Stimulated activated CD8-positive, alpha-beta memory T cell treated with anti-CD3 and anti-CD28 coated beads, Interleukin-7, amount 100 ng/mL, for 4 hours (primary cell): ENCODE measurements around the gene CCDC106.

ENCODE experiments used
- DNase-seq, 2 donors: peaks; one replicate each; pipeline ENCODE4 v3.0.0-alpha.2; 2020; ENCODE audit warnings: low read depth in 2 of 2

The CCDC106 gene

DNA sequence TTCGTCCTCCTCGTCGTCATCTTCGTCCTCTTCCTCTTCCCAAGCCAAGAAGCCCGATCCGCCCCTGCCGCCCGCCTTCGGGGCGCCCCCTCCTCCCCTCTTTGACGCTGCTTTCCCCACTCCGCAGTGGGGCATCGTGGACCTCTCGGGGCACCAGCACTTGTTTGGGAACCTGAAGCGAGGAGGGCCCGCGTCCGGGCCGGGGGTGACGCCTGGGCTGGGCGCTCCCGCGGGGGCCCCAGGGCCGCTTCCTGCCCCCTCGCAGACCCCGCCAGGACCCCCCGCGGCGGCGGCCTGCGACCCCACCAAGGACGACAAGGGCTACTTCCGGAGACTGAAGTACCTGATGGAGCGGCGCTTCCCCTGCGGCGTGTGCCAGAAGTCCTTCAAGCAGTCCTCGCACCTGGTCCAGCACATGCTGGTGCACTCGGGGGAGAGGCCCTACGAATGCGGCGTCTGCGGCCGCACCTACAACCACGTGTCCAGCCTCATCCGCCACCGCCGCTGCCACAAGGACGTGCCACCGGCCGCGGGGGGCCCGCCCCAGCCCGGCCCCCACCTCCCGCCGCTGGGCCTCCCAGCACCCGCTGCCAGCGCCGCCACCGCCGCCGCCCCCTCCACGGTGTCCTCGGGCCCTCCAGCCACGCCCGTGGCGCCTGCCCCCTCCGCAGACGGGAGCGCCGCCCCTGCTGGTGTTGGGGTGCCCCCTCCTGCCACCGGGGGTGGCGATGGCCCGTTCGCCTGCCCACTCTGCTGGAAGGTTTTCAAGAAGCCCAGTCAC lies 33.9 kb upstream of the CCDC106 start:
- DNase-seq: no peak

DNA sequence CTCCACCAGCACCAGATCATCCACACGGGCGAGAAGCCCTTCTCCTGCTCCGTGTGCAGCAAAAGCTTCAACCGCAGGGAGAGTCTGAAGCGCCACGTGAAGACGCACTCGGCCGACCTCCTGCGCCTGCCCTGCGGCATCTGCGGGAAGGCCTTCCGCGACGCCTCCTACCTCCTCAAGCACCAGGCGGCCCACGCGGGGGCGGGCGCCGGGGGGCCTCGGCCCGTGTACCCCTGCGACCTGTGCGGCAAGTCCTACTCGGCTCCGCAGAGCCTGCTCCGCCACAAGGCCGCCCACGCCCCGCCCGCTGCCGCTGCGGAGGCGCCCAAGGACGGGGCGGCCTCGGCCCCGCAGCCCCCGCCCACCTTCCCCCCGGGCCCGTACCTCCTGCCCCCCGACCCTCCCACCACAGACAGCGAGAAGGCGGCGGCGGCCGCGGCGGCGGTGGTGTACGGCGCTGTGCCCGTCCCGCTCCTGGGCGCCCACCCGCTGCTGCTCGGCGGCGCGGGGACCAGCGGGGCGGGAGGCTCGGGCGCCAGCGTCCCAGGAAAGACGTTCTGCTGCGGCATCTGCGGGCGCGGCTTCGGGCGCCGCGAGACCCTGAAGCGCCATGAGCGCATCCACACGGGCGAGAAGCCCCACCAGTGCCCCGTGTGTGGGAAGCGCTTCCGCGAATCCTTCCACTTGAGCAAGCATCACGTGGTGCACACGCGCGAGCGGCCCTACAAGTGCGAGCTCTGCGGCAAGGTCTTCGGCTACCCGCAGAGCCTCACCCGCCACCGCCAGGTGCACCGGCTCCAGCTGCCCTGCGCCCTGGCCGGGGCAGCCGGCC lies 33.1 kb upstream of the CCDC106 start:
- DNase-seq: no peak

DNA sequence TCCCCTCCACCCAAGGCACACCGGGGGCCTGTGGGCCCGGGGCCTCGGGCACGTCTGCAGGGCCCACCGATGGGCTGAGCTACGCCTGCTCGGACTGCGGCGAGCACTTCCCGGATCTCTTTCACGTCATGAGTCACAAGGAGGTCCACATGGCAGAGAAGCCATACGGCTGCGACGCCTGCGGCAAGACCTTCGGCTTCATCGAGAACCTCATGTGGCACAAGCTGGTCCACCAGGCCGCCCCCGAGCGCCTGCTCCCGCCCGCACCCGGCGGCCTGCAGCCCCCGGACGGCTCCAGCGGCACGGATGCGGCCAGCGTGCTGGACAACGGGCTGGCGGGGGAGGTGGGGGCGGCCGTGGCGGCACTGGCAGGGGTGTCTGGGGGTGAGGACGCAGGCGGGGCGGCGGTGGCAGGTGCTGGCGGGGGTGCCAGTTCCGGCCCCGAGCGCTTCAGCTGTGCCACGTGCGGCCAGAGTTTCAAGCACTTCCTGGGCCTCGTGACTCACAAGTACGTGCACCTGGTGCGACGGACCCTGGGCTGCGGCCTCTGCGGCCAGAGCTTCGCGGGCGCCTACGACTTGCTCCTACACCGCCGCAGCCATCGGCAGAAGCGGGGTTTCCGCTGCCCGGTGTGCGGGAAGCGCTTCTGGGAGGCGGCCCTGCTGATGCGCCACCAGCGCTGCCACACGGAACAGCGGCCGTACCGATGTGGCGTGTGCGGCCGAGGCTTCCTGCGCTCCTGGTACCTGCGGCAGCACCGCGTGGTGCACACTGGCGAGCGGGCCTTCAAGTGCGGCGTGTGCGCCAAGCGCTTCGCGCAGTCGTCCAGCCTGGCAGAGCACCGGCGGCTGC lies 32.2 kb upstream of the CCDC106 start:
- DNase-seq: no peak

DNA sequence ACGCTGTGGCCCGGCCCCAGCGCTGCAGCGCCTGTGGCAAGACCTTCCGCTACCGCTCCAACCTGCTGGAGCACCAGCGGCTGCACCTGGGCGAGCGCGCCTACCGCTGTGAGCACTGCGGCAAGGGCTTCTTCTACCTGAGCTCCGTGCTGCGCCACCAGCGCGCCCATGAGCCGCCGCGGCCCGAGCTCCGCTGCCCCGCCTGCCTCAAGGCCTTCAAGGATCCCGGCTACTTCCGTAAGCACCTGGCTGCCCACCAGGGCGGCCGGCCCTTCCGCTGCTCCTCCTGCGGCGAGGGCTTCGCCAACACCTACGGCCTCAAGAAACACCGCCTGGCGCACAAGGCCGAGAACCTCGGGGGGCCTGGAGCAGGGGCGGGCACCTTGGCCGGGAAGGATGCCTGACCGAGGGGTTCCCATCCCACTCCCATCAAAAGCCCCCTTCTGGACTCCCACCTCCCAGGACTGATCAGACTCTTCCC lies 31.6 kb upstream of the CCDC106 start:
- DNase-seq: no peak

DNA sequence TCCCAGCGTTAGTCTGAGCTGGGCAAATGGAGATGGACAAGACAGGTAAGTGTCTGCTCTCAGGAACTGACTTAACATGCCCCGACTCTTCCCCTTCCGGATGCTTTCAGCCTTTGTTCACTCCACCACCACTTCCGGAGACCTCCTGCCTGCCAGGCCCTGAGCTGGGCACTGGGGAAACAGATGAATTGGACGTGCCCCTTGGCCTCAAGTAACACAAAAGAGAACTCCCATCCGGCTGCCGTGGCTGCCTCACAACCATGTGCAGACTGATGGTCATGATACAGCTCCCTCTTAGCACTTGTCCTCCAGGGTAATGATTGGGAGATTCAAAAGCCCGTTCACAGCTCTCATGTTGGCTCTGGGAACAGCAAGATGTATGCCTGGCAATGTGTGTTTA lies 30.6 kb upstream of the CCDC106 start:
- DNase-seq: no peak

DNA sequence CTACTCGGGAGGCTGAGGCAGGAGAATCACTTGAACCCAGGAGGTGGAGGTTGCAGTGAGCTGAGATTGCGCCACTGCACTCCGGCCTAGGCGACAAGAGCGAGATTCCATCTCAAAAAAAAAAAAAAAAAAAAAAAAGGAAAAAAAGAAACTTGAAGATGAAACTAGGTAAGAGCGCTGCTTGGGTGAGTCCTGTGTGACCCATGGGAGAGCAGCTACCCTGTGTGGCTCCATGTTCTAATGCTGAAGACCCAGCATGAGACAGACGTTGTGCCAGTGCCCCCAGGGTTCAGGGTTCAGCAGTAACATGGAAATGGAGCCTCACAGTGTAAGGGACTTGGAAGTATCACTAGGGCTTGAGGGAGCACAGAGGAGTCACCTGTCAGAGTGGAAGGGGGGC lies 29.6 kb upstream of the CCDC106 start:
- no peak for DNase-seq

DNA sequence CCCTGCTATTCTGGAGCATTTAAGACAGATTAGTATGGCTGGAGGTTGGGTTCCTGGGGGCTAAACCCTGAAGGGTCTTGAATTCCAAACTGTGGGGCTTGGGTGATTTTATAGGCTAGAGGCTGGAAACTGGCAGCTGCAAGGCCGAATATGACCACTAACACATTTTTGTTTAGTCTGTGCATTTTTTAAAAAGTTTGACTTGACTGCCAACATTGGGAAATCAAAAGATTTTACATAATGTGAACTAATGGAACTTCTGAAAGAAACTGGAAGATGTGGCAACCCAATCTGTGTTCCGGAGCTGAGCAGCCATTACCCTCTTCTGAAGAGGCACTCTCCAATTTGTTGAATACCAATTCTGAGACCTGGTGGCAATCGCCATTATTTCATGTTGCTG lies 28.7 kb upstream of the CCDC106 start:
- DNase-seq: no peak

DNA sequence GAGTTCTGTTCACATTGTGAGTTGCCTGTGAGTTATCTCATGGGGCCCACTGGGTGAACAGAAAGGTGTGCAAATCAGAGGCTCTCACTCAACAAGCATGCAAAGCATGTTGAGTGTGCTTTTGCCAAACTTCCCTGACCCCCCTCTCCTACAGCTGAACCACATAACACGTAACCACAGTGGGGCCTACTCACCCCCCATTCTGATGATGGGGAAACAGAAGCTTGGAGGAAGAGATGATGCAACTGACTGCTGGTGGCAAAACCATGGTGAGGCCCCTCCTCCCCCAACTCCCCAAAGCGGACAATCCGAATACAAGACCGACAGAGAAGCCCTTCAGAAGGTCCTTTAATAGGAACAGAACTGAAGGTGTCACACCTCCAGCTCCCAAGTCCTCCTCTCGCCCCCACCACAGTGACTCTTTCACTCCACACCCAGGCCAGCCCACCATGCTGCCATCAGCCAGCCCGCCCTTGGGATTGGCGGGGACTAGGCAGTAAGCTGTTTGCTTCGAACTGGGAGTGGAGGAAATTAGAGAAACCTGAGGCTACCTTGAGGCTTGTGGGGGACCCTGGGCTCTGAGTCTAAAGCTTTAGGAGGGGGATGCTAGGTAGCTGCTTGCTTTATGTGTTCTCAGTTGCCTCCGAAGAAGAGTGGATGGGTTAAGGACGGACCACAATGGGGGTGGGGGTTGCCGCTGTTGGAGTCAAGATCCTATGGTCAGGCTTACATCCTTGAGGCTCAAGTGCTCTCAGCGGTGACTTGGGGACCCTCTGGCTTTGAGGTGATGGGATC lies 27.4 kb upstream of the CCDC106 start:
- DNase-seq: peak in 1 of 2 donors; percentile 31

DNA sequence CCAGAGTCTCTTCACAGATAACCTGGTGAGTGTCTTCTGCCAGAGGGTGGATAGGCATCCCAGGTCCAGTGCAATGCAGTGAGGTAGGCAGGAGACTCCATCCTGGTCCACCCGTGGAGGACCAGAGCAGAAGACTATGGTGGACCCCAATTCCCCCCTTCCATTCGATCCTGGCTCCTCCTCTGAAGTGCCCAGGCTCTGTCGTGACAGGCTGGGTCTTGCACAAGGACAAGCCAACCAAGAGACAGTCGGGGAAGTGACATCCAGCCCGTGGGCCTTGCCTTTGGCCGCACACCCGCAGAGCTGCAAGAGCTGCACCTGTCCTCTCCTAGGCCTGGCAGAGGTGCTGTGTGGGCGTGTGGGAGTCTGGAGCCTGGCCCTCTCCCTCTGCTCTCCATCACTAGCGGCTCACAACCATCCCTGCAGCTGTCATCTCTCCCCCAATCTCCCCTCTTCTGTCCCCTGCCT lies 26.8 kb upstream of the CCDC106 start:
- no peak for DNase-seq

DNA sequence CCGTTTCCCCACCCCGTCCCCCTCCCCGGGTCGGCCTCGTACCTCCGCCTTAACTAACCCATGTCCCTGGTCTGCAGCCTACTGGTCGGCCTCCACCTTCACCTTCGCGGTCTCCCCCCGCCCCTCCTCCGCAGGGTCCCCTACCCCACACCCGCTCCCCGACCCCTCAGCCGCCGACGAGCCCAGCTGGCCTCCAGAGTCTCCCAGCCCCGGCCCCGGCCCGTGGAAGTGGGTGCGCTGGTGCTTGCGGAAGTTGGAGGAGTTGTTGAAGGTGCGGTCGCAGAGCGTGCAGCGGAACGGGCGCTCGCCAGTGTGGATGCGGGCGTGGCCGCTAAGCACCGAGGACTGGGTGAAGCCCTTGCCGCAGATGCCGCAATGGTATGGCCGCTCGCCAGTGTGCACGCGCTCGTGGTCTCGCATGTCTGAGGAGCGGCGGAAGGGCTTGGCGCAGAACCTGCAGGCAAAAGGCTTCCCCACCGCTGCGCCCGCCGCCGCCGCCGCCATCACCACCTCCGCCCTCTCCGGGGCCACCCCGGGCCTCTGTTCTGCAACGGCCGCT lies 26.3 kb upstream of the CCDC106 start:
- no peak for DNase-seq

DNA sequence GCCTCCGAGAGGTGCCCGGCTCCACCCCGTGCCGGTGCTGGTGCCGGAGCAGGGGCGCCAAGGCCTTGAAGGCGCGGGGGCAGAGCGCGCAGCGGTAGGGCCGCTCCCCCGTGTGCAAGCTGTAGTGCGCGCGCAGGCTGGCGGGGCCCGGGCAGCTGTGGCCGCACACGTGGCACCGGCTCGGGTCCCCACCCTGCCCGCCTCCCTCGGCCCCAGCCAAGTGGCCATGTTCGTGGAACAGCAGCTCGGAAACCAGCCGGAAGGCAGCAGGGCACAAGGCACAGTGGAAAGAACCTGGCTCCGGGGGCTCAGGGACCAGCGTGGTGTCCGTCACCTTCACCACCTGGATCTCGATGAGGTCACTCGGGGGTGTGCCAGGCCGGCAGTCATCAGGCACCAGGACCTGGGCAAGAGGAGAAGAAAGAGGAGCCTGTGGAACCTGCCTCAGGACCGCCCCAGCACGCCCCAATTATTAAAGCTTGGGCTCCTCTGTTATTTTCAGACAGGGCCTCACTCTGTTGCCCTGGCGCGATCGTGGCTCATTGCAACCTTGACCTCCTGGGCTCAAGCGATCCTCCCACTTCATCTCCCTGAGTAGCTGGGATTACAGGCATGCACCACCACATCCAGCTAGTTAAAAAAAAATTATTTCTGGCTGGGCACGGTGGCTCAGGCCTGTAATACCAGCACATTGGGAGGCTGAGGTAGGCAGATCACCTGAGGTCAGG lies 25.6 kb upstream of the CCDC106 start:
- no peak for DNase-seq

DNA sequence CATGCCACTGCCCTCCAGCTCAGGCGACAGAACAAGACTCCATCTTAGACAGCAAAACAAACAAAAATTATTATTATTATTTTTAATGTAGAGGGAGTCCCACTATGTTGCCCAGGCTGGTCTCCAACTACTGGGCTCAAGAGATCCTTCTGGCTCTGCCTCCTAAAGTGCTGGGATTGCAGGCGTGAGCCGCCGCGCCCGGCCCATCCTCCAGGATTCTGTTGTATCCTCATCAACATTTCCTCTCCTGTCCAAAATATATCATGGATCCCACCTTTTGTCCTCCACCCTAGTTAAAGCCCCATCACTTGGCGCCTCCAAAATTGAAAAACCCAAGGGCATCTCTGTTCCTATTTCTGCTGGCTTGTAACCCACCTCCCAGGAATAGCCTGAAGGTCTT lies 24.9 kb upstream of the CCDC106 start:
- DNase-seq: no peak

DNA sequence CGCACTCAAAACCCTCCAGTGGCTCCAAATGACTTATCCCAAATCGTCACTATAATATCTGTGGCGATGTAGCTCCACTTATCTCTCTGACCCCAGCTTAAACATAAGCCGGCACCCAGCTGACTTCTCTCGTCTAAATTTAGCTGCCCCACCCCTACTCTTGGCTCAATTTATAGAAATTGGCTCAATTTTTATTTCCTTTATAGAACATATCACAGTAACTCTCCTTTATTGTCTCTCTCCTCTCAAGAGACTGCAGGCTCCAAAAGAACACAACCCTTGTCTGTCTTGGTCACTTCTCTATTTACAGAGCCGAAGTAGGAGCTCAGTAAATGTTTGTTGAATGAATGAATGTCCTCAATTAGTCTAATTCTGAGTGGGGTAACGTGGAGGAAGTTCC lies 24.5 kb upstream of the CCDC106 start:
- DNase-seq: no peak

DNA sequence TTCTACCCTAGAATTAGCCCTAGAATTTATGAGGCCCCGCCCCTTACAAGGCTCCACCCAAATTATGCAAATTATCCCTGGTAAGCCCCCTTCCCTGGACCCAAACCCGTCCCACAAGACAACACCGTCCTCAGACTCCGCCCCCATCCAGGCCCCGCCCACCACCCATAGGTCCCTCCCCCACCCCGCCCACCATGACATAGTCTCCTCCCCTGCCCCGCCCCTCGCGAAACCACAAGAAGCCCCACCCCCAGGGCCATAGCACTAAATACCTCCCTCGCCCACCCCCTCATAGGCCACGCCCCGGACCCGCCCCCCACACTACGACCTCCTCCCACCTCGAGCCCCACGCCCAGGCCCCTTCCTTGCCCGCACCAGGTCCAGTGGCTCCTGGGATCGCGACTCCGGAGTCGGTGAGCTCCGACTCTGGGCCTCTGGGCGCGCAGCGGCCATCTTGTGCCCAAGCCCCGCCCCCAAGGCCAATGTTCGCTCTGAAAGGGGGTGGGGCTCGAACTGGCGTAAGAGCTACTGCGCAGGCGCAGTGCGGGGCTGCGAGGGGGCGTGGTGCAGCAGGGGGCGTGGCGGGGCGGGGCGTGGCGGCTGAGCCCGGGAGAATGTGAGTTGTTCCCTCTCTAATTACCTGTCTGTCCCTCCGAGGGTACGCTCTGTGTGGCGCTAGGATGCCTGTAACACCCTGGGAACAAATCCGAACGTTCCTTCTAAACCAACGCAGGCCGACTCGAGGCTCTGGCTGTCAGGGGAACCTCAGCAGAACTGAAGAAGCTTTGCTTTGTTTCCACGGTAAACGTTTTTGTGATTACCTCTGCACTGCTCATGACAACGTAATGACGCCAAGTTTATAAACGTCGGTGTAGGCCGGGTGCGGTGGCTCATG lies 23.7 kb upstream of the CCDC106 start, which contains the start of gene ZNF784:
ZNF784 (minus strand) TSS at position 458 of the 895 bp plus-strand sequence; CDS start at position 453, 5 bp downstream.
- peak; percentile 88 for DNase-seq

DNA sequence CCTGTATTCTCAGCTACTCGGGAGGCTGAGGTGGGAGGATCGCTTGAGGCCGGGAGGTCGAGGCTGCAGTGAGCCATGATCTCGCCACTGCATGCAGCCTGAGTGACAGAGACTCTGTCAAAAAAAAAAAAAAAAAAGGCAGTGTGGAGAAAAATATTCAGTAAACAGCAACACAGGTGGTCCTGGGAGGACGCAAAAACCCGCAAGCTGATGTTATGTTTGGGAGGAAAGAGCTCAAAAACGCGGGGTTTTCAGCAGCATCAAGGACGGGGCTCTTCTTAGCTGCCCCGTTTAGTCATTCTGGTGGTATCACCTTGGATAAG lies 23.0 kb upstream of the CCDC106 start:
- DNase-seq: no peak

DNA sequence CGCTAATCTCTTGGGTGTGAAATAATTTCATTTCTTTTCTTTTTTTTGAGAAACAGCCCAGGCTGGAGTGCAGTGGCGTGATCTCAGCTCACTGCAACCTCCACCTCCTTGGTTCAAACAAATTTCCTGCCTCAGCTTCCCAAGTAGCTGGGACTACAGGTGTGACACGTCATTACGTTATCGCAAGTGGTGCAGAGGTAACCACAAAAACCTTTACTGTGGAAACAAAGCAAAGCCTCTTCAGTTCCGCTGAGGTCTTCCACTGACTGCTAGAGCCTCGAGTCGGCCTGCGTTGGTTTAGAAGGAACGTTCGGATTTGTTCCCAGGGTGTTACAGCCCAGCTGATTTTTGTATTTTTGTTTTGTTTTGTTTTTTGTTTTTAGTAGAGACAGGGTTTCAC lies 21.7 kb upstream of the CCDC106 start:
- DNase-seq: peak in 1 of 2 donors; percentile 21

DNA sequence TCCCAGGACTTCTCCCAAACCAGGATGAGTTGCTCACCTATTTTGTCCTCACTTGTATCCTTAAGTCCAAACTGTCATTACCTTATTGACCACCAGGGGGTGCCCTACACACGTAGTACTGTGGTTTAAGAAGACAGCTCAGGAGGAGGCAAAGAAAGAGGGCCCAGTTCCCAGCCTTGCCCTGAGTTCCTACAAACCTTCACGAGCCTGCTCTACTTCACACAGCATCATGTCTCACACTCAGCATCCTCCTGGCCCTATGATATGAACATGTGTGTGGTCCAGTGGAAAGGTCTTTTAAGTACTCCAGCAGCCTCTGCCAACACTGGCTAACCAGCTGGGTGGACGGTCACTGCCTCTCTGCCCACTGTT lies 15.6 kb upstream of the CCDC106 start:
- DNase-seq: peak; percentile 63 to 86

DNA sequence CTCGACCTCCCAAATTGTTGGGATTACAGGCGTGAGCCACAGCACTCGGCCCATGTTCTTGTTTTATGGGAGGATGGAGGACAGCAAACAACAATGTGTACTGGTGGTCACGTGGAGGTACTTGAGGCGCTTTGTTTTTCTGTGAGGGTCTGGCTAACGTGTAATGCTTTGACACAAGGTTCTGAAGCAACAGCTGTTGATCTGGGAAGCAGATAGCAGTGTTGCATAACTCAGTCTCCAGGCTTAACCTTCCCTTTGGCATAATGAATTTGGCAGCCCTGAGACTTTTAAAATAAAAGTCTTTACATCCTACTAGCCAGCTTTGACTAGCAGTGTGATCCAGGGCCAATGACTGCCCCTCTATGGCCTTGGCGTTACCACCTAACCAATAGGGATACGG lies 14.2 kb upstream of the CCDC106 start:
- no peak for DNase-seq

DNA sequence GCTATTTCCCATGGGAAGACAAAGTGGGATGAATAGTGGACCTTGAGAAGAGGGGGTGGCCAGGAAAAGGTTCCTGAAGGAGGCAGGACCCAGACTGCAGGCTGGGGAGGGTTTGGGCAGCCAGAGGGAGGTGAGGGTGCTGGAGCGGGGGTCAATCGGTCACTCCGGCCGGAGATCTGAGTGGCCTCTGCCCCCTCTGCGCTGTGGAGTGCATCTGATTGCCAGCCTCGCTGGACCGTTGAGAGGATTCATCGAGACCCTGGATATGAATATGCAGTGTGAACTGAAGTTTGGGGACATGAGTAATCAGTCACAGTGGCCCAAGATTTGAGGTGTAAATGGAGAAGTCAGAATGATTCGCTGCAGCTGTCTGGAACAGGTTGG lies 12.7 kb upstream of the CCDC106 start:
- no peak for DNase-seq
